Measurements from ENCODE around the gene MACC1. TPM values are rescaled to one million over a fixed set of nuclear protein-coding genes. Genes with fewer than 3 reads are reported as not detected.

The MACC1 gene
- total and polyA plus RNA-seq, 2 of the 13 experiments (the other 11 are each of a cell fraction or from before 2014, with no cell fraction given), result 0.04 TPM; not detected in 1

DNA sequence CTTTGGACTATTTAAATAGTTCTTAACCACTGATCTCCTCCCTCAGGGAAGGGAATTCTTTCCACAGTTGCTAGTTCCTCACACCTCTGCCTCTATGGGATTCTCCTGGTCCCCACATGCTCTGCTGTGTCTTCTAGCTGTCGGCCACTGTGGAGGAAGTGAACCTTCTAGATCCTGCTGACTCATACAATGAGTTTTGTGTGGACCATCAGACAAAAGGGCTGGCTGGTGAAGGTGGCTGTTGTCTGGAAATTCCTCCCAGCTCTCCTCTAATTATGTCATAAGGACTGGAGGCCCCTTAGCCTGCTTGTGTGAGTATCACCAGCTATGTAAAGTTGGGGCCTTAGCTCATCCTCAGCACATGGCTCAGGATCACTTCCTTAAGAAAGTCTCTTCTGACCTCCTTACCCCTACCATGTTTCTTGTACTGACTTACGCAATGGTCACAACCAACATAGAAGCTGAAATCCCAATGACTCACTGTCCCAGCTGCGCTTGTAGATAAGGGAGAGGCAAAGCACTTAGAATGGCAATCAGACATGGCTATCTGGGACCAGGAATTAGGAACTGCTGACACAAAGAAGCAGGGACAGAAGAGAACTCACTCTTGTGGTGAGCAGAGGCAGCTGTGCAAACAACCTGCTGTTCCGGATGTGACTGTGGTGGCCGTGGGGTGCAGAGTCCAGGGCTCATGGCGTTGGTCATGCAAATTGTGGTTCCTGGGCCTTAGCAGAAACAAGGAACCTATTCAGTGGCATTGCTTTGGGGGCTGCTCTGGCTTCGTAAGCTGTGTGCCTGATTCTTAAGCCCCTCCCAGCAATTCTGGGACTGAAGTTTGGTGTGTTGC is 2.5 kb upstream of the MACC1 start (continued):
- peak; percentile 84 for TF ChIP-seq TRIM24 (CRISPR knock-in tag; IDR thresholded peaks at IDR 0.05)
- TF ChIP-seq SOX6 (IDR thresholded peaks at IDR 0.05), result no peak
- peak; percentile 92 for TF ChIP-seq SOX6 (CRISPR knock-in tag; IDR thresholded peaks at IDR 0.05)
- TF ChIP-seq GATAD2A (CRISPR knock-in tag; IDR thresholded peaks at IDR 0.05), result peak; percentile 95
- TF ChIP-seq ZNF143 (CRISPR knock-in tag; IDR thresholded peaks at IDR 0.05), result no peak
- no peak for TF ChIP-seq ZNF180 (CRISPR knock-in tag; IDR thresholded peaks at IDR 0.05; ENCODE audit: borderline replicate concordance, low read depth)
- TF ChIP-seq, protein P1, sequence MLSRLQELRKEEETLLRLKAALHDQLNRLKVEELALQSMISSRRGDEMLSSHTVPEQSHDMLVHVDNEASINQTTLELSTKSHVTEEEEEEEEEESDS (CRISPR knock-in tag; IDR thresholded peaks at IDR 0.05; ENCODE audit: borderline replicate concordance), result peak; percentile 93; the same call in 1 of the 2 replicates
- TF ChIP-seq TEAD3 (CRISPR knock-in tag; optimal IDR thresholded peaks at IDR 0.05; ENCODE audit: borderline replicate concordance), result peak; percentile 72
- no peak for TF ChIP-seq PRPF4 (IDR thresholded peaks at IDR 0.05; ENCODE audit: low read depth, low read length, poor library complexity, severe bottlenecking)
- TF ChIP-seq, protein P2, sequence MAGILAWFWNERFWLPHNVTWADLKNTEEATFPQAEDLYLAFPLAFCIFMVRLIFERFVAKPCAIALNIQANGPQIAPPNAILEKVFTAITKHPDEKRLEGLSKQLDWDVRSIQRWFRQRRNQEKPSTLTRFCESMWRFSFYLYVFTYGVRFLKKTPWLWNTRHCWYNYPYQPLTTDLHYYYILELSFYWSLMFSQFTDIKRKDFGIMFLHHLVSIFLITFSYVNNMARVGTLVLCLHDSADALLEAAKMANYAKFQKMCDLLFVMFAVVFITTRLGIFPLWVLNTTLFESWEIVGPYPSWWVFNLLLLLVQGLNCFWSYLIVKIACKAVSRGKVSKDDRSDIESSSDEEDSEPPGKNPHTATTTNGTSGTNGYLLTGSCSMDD (CRISPR knock-in tag; IDR thresholded peaks at IDR 0.05), result no peak
- TF ChIP-seq, protein P3, sequence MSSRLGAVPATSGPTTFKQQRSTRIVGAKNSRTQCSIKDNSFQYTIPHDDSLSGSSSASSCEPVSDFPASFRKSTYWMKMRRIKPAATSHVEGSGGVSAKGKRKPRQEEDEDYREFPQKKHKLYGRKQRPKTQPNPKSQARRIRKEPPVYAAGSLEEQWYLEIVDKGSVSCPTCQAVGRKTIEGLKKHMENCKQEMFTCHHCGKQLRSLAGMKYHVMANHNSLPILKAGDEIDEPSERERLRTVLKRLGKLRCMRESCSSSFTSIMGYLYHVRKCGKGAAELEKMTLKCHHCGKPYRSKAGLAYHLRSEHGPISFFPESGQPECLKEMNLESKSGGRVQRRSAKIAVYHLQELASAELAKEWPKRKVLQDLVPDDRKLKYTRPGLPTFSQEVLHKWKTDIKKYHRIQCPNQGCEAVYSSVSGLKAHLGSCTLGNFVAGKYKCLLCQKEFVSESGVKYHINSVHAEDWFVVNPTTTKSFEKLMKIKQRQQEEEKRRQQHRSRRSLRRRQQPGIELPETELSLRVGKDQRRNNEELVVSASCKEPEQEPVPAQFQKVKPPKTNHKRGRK (CRISPR knock-in tag; IDR thresholded peaks at IDR 0.05), result no peak
- TF ChIP-seq GTF2F1 (IDR thresholded peaks at IDR 0.05; ENCODE audit: low read length), result no peak
- TF ChIP-seq ISL2 (CRISPR knock-in tag; IDR thresholded peaks at IDR 0.05), result peak; percentile 89
- TF ChIP-seq GATAD1 (CRISPR knock-in tag; IDR thresholded peaks at IDR 0.05), result peak; percentile 35; the same call in 1 of the 2 replicates
- no peak for TF ChIP-seq ZFYVE20 (CRISPR knock-in tag; IDR thresholded peaks at IDR 0.05; ENCODE audit: borderline replicate concordance, low read depth)
- no peak for TF ChIP-seq ZNF781 (CRISPR knock-in tag; IDR thresholded peaks at IDR 0.05; ENCODE audit: borderline replicate concordance, not compliant biosample characterization)
- TF ChIP-seq XBP1 (CRISPR knock-in tag; IDR thresholded peaks at IDR 0.05), result no peak
- TF ChIP-seq SIX4 (CRISPR knock-in tag; IDR thresholded peaks at IDR 0.05), result peak; percentile 80
- no peak for TF ChIP-seq PHB2 (IDR thresholded peaks at IDR 0.05; ENCODE audit: partially characterized antibody)
- TF ChIP-seq, protein P4, sequence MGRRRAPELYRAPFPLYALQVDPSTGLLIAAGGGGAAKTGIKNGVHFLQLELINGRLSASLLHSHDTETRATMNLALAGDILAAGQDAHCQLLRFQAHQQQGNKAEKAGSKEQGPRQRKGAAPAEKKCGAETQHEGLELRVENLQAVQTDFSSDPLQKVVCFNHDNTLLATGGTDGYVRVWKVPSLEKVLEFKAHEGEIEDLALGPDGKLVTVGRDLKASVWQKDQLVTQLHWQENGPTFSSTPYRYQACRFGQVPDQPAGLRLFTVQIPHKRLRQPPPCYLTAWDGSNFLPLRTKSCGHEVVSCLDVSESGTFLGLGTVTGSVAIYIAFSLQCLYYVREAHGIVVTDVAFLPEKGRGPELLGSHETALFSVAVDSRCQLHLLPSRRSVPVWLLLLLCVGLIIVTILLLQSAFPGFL (CRISPR knock-in tag; IDR thresholded peaks at IDR 0.05), result no peak
- no peak for TF ChIP-seq HDAC6 (IDR thresholded peaks at IDR 0.05; ENCODE audit: low read depth, low read length)
- peak; percentile 71 for TF ChIP-seq TCF7 (IDR thresholded peaks at IDR 0.05; ENCODE audit: low read depth)
- TF ChIP-seq, protein P5, sequence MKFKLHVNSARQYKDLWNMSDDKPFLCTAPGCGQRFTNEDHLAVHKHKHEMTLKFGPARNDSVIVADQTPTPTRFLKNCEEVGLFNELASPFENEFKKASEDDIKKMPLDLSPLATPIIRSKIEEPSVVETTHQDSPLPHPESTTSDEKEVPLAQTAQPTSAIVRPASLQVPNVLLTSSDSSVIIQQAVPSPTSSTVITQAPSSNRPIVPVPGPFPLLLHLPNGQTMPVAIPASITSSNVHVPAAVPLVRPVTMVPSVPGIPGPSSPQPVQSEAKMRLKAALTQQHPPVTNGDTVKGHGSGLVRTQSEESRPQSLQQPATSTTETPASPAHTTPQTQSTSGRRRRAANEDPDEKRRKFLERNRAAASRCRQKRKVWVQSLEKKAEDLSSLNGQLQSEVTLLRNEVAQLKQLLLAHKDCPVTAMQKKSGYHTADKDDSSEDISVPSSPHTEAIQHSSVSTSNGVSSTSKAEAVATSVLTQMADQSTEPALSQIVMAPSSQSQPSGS (CRISPR knock-in tag; IDR thresholded peaks at IDR 0.05), result peak; percentile 73; the same call in 1 of the 2 replicates
- TF ChIP-seq, protein P6, sequence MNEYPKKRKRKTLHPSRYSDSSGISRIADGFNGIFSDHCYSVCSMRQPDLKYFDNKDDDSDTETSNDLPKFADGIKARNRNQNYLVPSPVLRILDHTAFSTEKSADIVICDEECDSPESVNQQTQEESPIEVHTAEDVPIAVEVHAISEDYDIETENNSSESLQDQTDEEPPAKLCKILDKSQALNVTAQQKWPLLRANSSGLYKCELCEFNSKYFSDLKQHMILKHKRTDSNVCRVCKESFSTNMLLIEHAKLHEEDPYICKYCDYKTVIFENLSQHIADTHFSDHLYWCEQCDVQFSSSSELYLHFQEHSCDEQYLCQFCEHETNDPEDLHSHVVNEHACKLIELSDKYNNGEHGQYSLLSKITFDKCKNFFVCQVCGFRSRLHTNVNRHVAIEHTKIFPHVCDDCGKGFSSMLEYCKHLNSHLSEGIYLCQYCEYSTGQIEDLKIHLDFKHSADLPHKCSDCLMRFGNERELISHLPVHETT (CRISPR knock-in tag; conservative IDR thresholded peaks at IDR 0.05), result no peak
- no peak for TF ChIP-seq ZNF616 (CRISPR knock-in tag; IDR thresholded peaks at IDR 0.05; ENCODE audit: low read depth)
